Liver (tissue), 9 donors: ENCODE measurements around the gene PPP1R13B. TPM values are rescaled to one million over a fixed set of nuclear protein-coding genes. Genes with fewer than 3 reads are reported as not detected.

Experiments used
- DNase-seq: peaks from one replicate; pipeline ENCODE4 v3.0.0-alpha.2; 2017; ENCODE audit warnings: low spot score
- H3K27ac ChIP-seq, 2 donors: one replicate each; pipeline ENCODE4 v1.7.0; 2013; ENCODE audit warnings: inconsistent platforms in 2 of 2, low read length in 2 of 2, control low read depth in 1 of 2, low read depth in 1 of 2, mild to moderate bottlenecking in 1 of 2
- H3K27me3 ChIP-seq, 4 donors: one replicate each; pipeline versions ENCODE4 v1.6.1 to v1.7.0; 2013; ENCODE audit warnings: low read length in 3 of 4, inconsistent platforms in 1 of 4, mild to moderate bottlenecking in 1 of 4, moderate library complexity in 1 of 4; ENCODE audit not compliant: control insufficient read depth in 4 of 4, insufficient read depth in 4 of 4
- H3K36me3 ChIP-seq, 4 donors: one replicate each; pipeline versions ENCODE4 v1.6.1 to v1.7.0; 2013; ENCODE audit warnings: low read length in 3 of 4, mild to moderate bottlenecking in 3 of 4, low read depth in 1 of 4, moderate library complexity in 1 of 4; ENCODE audit not compliant: control insufficient read depth in 4 of 4, insufficient read depth in 3 of 4
- H3K4me1 ChIP-seq, 4 donors: one replicate each; pipeline versions ENCODE4 v1.6.1 to v1.7.0; 2013; ENCODE audit warnings: low read length in 3 of 4, mild to moderate bottlenecking in 3 of 4, moderate library complexity in 1 of 4; ENCODE audit not compliant: control insufficient read depth in 4 of 4, insufficient read depth in 4 of 4
- H3K4me3 ChIP-seq, 3 donors: one replicate each; pipeline versions ENCODE4 v1.6.1 to v1.7.0; 2013; ENCODE audit warnings: low read length in 3 of 3, control low read depth in 1 of 3, low read depth in 1 of 3, mild to moderate bottlenecking in 1 of 3
- H3K9ac ChIP-seq, 2 donors: one replicate each; pipeline ENCODE4 v1.7.0; 2013; ENCODE audit warnings: low read length in 2 of 2, mild to moderate bottlenecking in 2 of 2, moderate library complexity in 2 of 2, control low read depth in 1 of 2, low read depth in 1 of 2
- H3K9me3 ChIP-seq, 4 donors: one replicate each; pipeline versions ENCODE4 v1.6.1 to v1.7.0; 2013; ENCODE audit warnings: low read length in 3 of 4; ENCODE audit not compliant: control insufficient read depth in 4 of 4
- ATF3 ChIP-seq: IDR thresholded peaks from 2 replicates; pipeline ENCODE4 v1.6.1; 2016; ENCODE audit warnings: antibody characterized with exemption
- EGR1 ChIP-seq, 2 donors: IDR thresholded peaks; 2 replicates each; pipeline ENCODE4 v1.6.1; 2016 to 2018; ENCODE audit warnings: antibody characterized with exemption in 2 of 2, low read depth in 2 of 2
- FOXA2 ChIP-seq: IDR thresholded peaks from 2 replicates; pipeline ENCODE4 v1.6.1; 2016; ENCODE audit warnings: antibody characterized with exemption
- HNF4A ChIP-seq, 2 donors: conservative IDR thresholded peaks; 2 replicates each; pipeline ENCODE4 v1.6.1; 2016; ENCODE audit warnings: antibody characterized with exemption in 2 of 2, mild to moderate bottlenecking in 2 of 2
- HNF4G ChIP-seq: IDR thresholded peaks from 2 replicates; pipeline ENCODE4 v1.6.1; 2016; ENCODE audit warnings: antibody characterized with exemption
- JUND ChIP-seq, 2 donors: IDR thresholded peaks; 2 replicates each; pipeline ENCODE4 v1.6.1; 2016; ENCODE audit warnings: antibody characterized with exemption in 2 of 2
- NR2F2 ChIP-seq: IDR thresholded peaks from 2 replicates; pipeline ENCODE4 v1.6.1; 2016; ENCODE audit warnings: antibody characterized with exemption
- RAD21 ChIP-seq, 2 donors: IDR thresholded peaks; 2 replicates each; pipeline ENCODE4 v1.6.1; 2016; ENCODE audit warnings: antibody characterized with exemption in 2 of 2, mild to moderate bottlenecking in 2 of 2
- RXRA ChIP-seq, 2 donors: IDR thresholded peaks; 2 replicates each; pipeline ENCODE4 v1.6.1; 2017 to 2018; ENCODE audit warnings: antibody characterized with exemption in 2 of 2, mild to moderate bottlenecking in 1 of 2
- TAF1 ChIP-seq: conservative IDR thresholded peaks from 2 replicates; pipeline ENCODE4 v1.6.1; 2016; ENCODE audit warnings: antibody characterized with exemption, mild to moderate bottlenecking
- YY1 ChIP-seq: IDR thresholded peaks from 2 replicates; pipeline ENCODE4 v1.6.1; 2016; ENCODE audit warnings: antibody characterized with exemption, mild to moderate bottlenecking
- ZBTB33 ChIP-seq: IDR thresholded peaks from 2 replicates; pipeline ENCODE4 v1.6.1; 2016; ENCODE audit warnings: antibody characterized with exemption
- WGBS: extraction: QIAGEN DNeasy Blood & Tissue Kit; methylation state at CpG from one replicate; pipeline ENCODE4 v1.1.7; 2013; 5-methylcytosine and 5-hydroxymethylcytosine counted together
- polyA plus RNA-seq, 2 donors: library from polyadenylated mRNA; stranded (reverse) in 1 of 2; unstranded in 1 of 2; fragments of 200-250 nt in 1 of 2; fragments of >200 nt in 1 of 2; fragmentation: Nextera tagmentation in 1 of 2; extraction: Ambion mirVana in 1 of 2; gene quantifications; one replicate each; pipeline versions ENCODE4 v1.2.1 to v1.2.3, GENCODE V29; 2013 to 2015
- total RNA-seq, 2 donors: library from RNA; depleted of rRNA; stranded (reverse); fragments of >200 nt; gene quantifications; one replicate each; pipeline ENCODE4 v1.2.3, GENCODE V29; 2014
- TF ChIP-seq, protein P1 (sequence below): fragments of 150-350 bp; IDR thresholded peaks from 2 replicates; pipeline ENCODE4 v1.5.1; 2017; ENCODE audit warnings: improper control_type of control experiment, low read depth, low read length; ENCODE audit not compliant: missing input control
- TF ChIP-seq, protein P2 (sequence below): IDR thresholded peaks from 2 replicates; pipeline ENCODE4 v1.6.1; 2016; ENCODE audit warnings: antibody characterized with exemption, mild to moderate bottlenecking
- TF ChIP-seq, protein P3 (sequence below): IDR thresholded peaks from 2 replicates; pipeline ENCODE4 v1.6.1; 2016; ENCODE audit warnings: antibody characterized with exemption
- donor health status: healthy.
- donor health status: healthy.
- donor health status: healthy.
- donor health status: healthy.
- donor health status: healthy.

The PPP1R13B gene
- total and polyA plus RNA-seq, 4 donors, result 3.2 to 15.1 (median 5.1) TPM

GRCh38 chr14:103808403-103809001, 38.9 kb downstream of the PPP1R13B start:
- H3K36me3 ChIP-seq, result no peaks in the 10 kb centered on the region
- DNase-seq, result peak; percentile 75
- H3K9ac ChIP-seq, result no peak overlapping the region
- peaks cover 0 to 10% (median 2%) of the 10 kb centered on the region in 4 donors for H3K4me1 ChIP-seq
- no peaks in the 10 kb centered on the region for H3K9me3 ChIP-seq
- TF ChIP-seq RXRA (IDR thresholded peaks at IDR 0.05), result peak; percentile 14 to 24
- no peak for TF ChIP-seq FOXA2
- TF ChIP-seq, protein P1, sequence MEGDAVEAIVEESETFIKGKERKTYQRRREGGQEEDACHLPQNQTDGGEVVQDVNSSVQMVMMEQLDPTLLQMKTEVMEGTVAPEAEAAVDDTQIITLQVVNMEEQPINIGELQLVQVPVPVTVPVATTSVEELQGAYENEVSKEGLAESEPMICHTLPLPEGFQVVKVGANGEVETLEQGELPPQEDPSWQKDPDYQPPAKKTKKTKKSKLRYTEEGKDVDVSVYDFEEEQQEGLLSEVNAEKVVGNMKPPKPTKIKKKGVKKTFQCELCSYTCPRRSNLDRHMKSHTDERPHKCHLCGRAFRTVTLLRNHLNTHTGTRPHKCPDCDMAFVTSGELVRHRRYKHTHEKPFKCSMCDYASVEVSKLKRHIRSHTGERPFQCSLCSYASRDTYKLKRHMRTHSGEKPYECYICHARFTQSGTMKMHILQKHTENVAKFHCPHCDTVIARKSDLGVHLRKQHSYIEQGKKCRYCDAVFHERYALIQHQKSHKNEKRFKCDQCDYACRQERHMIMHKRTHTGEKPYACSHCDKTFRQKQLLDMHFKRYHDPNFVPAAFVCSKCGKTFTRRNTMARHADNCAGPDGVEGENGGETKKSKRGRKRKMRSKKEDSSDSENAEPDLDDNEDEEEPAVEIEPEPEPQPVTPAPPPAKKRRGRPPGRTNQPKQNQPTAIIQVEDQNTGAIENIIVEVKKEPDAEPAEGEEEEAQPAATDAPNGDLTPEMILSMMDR, result peak; percentile 86
- peak; percentile 96 to 98 for TF ChIP-seq RAD21 (IDR thresholded peaks at IDR 0.05)
- H3K4me3 ChIP-seq, result no peak overlapping the region
- 56% methylated on average over 6 of the region's 6 CpGs for WGBS
- H3K27me3 ChIP-seq, result no peaks in the 10 kb centered on the region
- no peak overlapping the region for H3K27ac ChIP-seq

GRCh38 chr14:103806805-103807204, 40.6 kb downstream of the PPP1R13B start:
- no peak for DNase-seq
- Histone ChIP-seq H3K9me3 (no peaks in the 10 kb centered on the region), H3K27me3 (no peaks in the 10 kb centered on the region), H3K27ac (no peak overlapping the region), H3K9ac (no peak overlapping the region), H3K4me3 (no peak overlapping the region), H3K4me1 (peaks cover 0 to 10% (median 2%) of the 10 kb centered on the region in 4 donors), H3K36me3 (no peaks in the 10 kb centered on the region)
- 62% methylated on average over 5 of the region's 5 CpGs for WGBS
- TF ChIP-seq EGR1 (IDR thresholded peaks at IDR 0.05; ENCODE audit: low read depth in 2 of 2), result no peak

- H3K27ac ChIP-seq, result no peak overlapping the region
- H3K36me3 ChIP-seq, result no peaks in the 10 kb centered on the region
- no peak for DNase-seq
- no peaks in the 10 kb centered on the region for H3K27me3 ChIP-seq
- peaks cover 0 to 7% (median 2%) of the 10 kb centered on the region in 4 donors for H3K4me1 ChIP-seq
- TF ChIP-seq RXRA (IDR thresholded peaks at IDR 0.05), result no peak
- TF ChIP-seq FOXA2, result no peak
- no peak for TF ChIP-seq TAF1
- no peak for TF ChIP-seq JUND (IDR thresholded peaks at IDR 0.05)
- TF ChIP-seq ZBTB33, result no peak
- TF ChIP-seq NR2F2, result no peak
- TF ChIP-seq, protein P2, sequence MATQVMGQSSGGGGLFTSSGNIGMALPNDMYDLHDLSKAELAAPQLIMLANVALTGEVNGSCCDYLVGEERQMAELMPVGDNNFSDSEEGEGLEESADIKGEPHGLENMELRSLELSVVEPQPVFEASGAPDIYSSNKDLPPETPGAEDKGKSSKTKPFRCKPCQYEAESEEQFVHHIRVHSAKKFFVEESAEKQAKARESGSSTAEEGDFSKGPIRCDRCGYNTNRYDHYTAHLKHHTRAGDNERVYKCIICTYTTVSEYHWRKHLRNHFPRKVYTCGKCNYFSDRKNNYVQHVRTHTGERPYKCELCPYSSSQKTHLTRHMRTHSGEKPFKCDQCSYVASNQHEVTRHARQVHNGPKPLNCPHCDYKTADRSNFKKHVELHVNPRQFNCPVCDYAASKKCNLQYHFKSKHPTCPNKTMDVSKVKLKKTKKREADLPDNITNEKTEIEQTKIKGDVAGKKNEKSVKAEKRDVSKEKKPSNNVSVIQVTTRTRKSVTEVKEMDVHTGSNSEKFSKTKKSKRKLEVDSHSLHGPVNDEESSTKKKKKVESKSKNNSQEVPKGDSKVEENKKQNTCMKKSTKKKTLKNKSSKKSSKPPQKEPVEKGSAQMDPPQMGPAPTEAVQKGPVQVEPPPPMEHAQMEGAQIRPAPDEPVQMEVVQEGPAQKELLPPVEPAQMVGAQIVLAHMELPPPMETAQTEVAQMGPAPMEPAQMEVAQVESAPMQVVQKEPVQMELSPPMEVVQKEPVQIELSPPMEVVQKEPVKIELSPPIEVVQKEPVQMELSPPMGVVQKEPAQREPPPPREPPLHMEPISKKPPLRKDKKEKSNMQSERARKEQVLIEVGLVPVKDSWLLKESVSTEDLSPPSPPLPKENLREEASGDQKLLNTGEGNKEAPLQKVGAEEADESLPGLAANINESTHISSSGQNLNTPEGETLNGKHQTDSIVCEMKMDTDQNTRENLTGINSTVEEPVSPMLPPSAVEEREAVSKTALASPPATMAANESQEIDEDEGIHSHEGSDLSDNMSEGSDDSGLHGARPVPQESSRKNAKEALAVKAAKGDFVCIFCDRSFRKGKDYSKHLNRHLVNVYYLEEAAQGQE, result no peak
- TF ChIP-seq, protein P3, sequence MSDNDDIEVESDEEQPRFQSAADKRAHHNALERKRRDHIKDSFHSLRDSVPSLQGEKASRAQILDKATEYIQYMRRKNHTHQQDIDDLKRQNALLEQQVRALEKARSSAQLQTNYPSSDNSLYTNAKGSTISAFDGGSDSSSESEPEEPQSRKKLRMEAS, result no peak
- TF ChIP-seq ATF3, result no peak
- TF ChIP-seq HNF4G, result no peak
- no peak for TF ChIP-seq HNF4A (conservative IDR thresholded peaks at IDR 0.05)
- no peak for TF ChIP-seq YY1
- TF ChIP-seq RAD21 (IDR thresholded peaks at IDR 0.05), result no peak
- whole genome bisulfite sequencing, result 85% methylated on average over 1 of the region's 1 CpG
- H3K4me3 ChIP-seq, result no peak overlapping the region
- H3K9me3 ChIP-seq, result no peaks in the 10 kb centered on the region
- H3K9ac ChIP-seq, result no peak overlapping the region
Observed at GRCh38 chr14:103805708-103806107, 41.7 kb downstream of the PPP1R13B start.
